ENCODE measurements around the gene DMRTC2. TPM values are rescaled to one million over a fixed set of nuclear protein-coding genes. Genes with fewer than 3 reads are reported as not detected.

Gene DMRTC2
- polyA plus RNA-seq, 1 donor (not counting 4 experiments of a cell fraction or from before 2014, with no cell fraction given) = not detected

DNA sequence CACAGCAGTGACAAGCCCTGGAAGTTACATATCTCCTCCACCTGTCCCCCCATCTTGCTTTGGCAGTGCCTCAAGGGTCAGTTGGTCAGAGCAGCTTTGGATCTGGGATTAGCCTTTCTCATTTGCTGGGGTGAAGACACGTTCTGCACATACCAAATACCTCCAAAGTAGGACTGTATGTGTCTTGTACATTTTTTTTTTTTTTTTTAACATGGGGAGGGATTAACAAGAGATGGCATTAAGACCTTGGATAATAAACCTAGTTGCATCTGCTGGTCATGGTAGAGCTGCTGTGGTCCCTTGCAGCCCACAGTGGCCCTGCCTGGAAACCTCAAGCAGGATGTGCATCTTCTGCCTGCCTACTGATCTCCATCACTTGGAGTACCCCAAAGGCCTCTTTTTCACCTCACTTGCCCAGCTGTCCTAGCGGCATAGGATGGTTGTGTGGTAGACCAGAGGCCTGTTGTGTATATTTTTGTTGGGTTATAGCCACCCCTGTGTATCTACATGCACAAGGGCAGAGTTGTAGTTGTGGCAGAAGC is 17.7 kb downstream of the DMRTC2 start:
- Histone ChIP-seq H3K27me3 (ENCODE audit: control insufficient read depth, extremely low read depth, insufficient read depth, low read length) (no peaks in the 10 kb centered on the region), H3K36me3 (ENCODE audit: control insufficient read depth in 2 of 2, extremely low read depth in 1 of 2, insufficient read depth in 2 of 2, low read length in 2 of 2) (peaks cover 38 to 54% of the 10 kb centered on the region in 2 experiments), H2AFZ (ENCODE audit: control insufficient read depth, low read length) (no peak overlapping the region), H3K4me1 (ENCODE audit: control insufficient read depth, extremely low read depth, insufficient read depth, low read length) (peaks cover 28% of the 10 kb centered on the region), H3K79me2 (ENCODE audit: control insufficient read depth, insufficient read depth, low read length) (peaks cover 70% of the 10 kb centered on the region), H3K9me3 (ENCODE audit: control insufficient read depth, low read depth, low read length) (no peaks in the 10 kb centered on the region), H3K4me2 (ENCODE audit: control insufficient read depth, extremely low read depth, insufficient read depth, low read depth, low read length) (peak overlapping the region; percentile 100), H3K4me3 (ENCODE audit: control insufficient read depth in 2 of 3, extremely low read depth in 1 of 3, insufficient read depth in 2 of 3, low read depth in 1 of 3, low read length in 3 of 3) (peak overlapping the region in 2 of 3 experiments; percentile 93 to 97), H3K27ac (ENCODE audit: control insufficient read depth, insufficient read depth, low read length) (no peak overlapping the region), H3K9me1 (ENCODE audit: control insufficient read depth, extremely low read depth, insufficient read depth, low read length) (peaks cover 4% of the 10 kb centered on the region), H4K20me1 (ENCODE audit: control insufficient read depth, extremely low read depth, insufficient read depth, low read length) (peaks cover 37% of the 10 kb centered on the region), H3K9ac (ENCODE audit: control insufficient read depth, extremely low read depth, insufficient read depth, low read length) (peak overlapping the region; percentile 99)
- no peak for TF ChIP-seq CTCF (optimal IDR thresholded peaks at IDR 0.05 in 1 of 3, IDR thresholded peaks at IDR 0.05 in 1 of 3, conservative IDR thresholded peaks at IDR 0.05 in 1 of 3; ENCODE audit: extremely low read depth in 1 of 3, insufficient read depth in 2 of 3, low read length in 3 of 3)
- TF ChIP-seq EZH2 (IDR thresholded peaks at IDR 0.05; ENCODE audit: low read length) = no peak
- no peak for DNase-seq (ENCODE audit: low read depth, low spot score)
- FAIRE-seq = no peak
- dilution Hi-C loops (cut with MboI; ENCODE audit: extremely low pct_ligation_motif_present, low sequenced_read_pairs) = no loop called here

DNA sequence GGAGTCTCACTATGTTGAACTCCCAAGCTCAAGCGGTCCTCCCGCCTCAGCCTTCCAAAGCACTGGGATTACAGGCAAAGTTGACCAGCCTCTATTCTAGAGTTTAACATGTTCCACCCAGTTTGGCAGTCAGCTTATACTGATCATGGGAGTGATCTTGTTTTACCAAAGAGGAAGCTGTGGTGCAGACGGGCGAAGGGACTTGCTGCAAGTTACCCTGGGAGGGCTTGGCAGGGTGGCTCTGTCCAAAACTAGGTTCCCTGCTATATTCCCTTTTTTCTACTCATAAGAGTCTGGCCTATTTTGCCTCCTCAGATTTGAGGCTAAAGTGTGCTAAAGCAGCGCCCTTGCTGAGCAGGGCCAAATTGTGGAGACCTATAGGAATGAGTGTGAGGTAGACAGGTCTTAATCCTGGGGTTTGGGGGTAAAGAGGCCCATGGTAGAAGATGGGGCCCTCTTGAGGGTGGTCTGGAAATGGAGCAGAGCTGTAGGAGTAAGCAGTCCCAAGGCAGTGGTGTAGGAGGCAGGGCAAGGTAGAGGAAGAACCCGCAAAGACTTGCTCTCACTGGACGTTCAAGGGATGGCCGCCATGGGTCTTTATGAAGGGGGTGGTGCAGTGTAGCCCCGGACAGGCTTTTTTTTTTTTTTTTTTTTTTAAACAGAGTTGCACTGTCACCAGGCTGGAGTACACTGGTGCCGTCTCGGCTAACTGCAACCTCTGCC is 18.5 kb downstream of the DMRTC2 start:
- H3K4me3 ChIP-seq (ENCODE audit: control insufficient read depth in 2 of 3, extremely low read depth in 1 of 3, insufficient read depth in 2 of 3, low read depth in 1 of 3, low read length in 3 of 3) = no peak overlapping the region
- dilution Hi-C loops (cut with MboI; ENCODE audit: extremely low pct_ligation_motif_present, low sequenced_read_pairs) = no loop called here

More for the DNA sequence above, 18.5 kb downstream of the DMRTC2 start:
- Histone ChIP-seq H3K9me1 (ENCODE audit: control insufficient read depth, extremely low read depth, insufficient read depth, low read length) (peaks cover 4% of the 10 kb centered on the region), H3K27ac (ENCODE audit: control insufficient read depth, insufficient read depth, low read length) (no peak overlapping the region), H3K27me3 (ENCODE audit: control insufficient read depth, extremely low read depth, insufficient read depth, low read length) (no peaks in the 10 kb centered on the region), H3K4me2 (ENCODE audit: control insufficient read depth, extremely low read depth, insufficient read depth, low read depth, low read length) (peak overlapping the region; percentile 6), H3K79me2 (ENCODE audit: control insufficient read depth, insufficient read depth, low read length) (peaks cover 78% of the 10 kb centered on the region), H4K20me1 (ENCODE audit: control insufficient read depth, extremely low read depth, insufficient read depth, low read length) (peaks cover 44% of the 10 kb centered on the region), H3K9ac (ENCODE audit: control insufficient read depth, extremely low read depth, insufficient read depth, low read length) (no peak overlapping the region), H3K4me1 (ENCODE audit: control insufficient read depth, extremely low read depth, insufficient read depth, low read length) (peaks cover 28% of the 10 kb centered on the region), H3K36me3 (ENCODE audit: control insufficient read depth in 2 of 2, extremely low read depth in 1 of 2, insufficient read depth in 2 of 2, low read length in 2 of 2) (peaks cover 43 to 60% of the 10 kb centered on the region in 2 experiments), H3K9me3 (ENCODE audit: control insufficient read depth, low read depth, low read length) (no peaks in the 10 kb centered on the region), H2AFZ (ENCODE audit: control insufficient read depth, low read length) (no peak overlapping the region)
- DNase-seq (ENCODE audit: low read depth, low spot score) (no peak), FAIRE-seq (no peak)
- no peak for TF ChIP-seq CTCF (optimal IDR thresholded peaks at IDR 0.05 in 1 of 3, IDR thresholded peaks at IDR 0.05 in 1 of 3, conservative IDR thresholded peaks at IDR 0.05 in 1 of 3; ENCODE audit: extremely low read depth in 1 of 3, insufficient read depth in 2 of 3, low read length in 3 of 3)
- no peak for TF ChIP-seq EZH2 (IDR thresholded peaks at IDR 0.05; ENCODE audit: low read length)

Data from keratinocyte (primary cell).